Neuron (in vitro differentiated cells): ENCODE results near the gene P3R3URF.
A peak's percentile ranks its signal among the peaks of the same experiment; 100 is the strongest.

Experiments used
- H2AFZ ChIP-seq: one replicate; pipeline ENCODE4 v1.6.1; 2013; ENCODE audit warnings: low read depth, mild to moderate bottlenecking, inconsistent platforms, low read length, moderate library complexity
- H3K27me3 ChIP-seq: one replicate; pipeline ENCODE4 v1.6.1; 2013; ENCODE audit warnings: low read length; ENCODE audit not compliant: insufficient read depth
- H3K36me3 ChIP-seq: one replicate; pipeline ENCODE4 v1.6.1; 2013; ENCODE audit warnings: low read length; ENCODE audit not compliant: insufficient read depth
- H3K4me1 ChIP-seq: one replicate; pipeline ENCODE4 v1.6.1; 2013; ENCODE audit warnings: low read length; ENCODE audit not compliant: insufficient read depth
- H3K4me3 ChIP-seq: 2 replicates; pipeline ENCODE4 v1.5.1; 2013; ENCODE audit warnings: mild to moderate bottlenecking, low read length, moderate library complexity
- H3K9me3 ChIP-seq: one replicate; pipeline ENCODE4 v1.6.1; 2013; ENCODE audit warnings: low read length

P3R3URF gene

GRCh38 chr1:46174448-46175231 is 1.6 kb downstream of the P3R3URF start, which contains the start of gene TSPAN1:
Gene TSPAN1 (plus strand): TSS chr1:46175087. CDS start chr1:46181108, 6,021 bp downstream.
- peaks cover 3% of the 10 kb centered on the region for H3K27me3 ChIP-seq
- no peak within 1 kb of the TSS for H3K4me3 ChIP-seq
- H2AFZ ChIP-seq: no peak within 1 kb of the TSS
- peaks cover 10% of the 10 kb centered on the region for H3K4me1 ChIP-seq
- H3K9me3 ChIP-seq: no peaks in the 10 kb centered on the region
- no peaks in the 10 kb centered on the region for H3K36me3 ChIP-seq

- H3K27me3 ChIP-seq: peaks cover 9% of the 10 kb centered on the region
- H2AFZ ChIP-seq: peak overlapping the region; percentile 5
- H3K36me3 ChIP-seq: no peaks in the 10 kb centered on the region
- H3K4me3 ChIP-seq: no peak overlapping the region
- peaks cover 10% of the 10 kb centered on the region for H3K4me1 ChIP-seq
- no peaks in the 10 kb centered on the region for H3K9me3 ChIP-seq
Measured at GRCh38 chr1:46173361-46173856, 2.9 kb downstream of the P3R3URF start.

- no peaks in the 10 kb centered on the region for H3K36me3 ChIP-seq
- no peak overlapping the region for H3K4me3 ChIP-seq
- H3K4me1 ChIP-seq: peaks cover 10% of the 10 kb centered on the region
- peaks cover 9% of the 10 kb centered on the region for H3K27me3 ChIP-seq
- H2AFZ ChIP-seq: no peak overlapping the region
- no peaks in the 10 kb centered on the region for H3K9me3 ChIP-seq
Measured at GRCh38 chr1:46172321-46172720, 4.0 kb downstream of the P3R3URF start.

- H2AFZ ChIP-seq: no peak overlapping the region
- no peaks in the 10 kb centered on the region for H3K9me3 ChIP-seq
- H3K27me3 ChIP-seq: peaks cover 9% of the 10 kb centered on the region
- H3K36me3 ChIP-seq: no peaks in the 10 kb centered on the region
- no peak overlapping the region for H3K4me3 ChIP-seq
- peaks cover 10% of the 10 kb centered on the region for H3K4me1 ChIP-seq
Measured at GRCh38 chr1:46171871-46172270, 4.4 kb downstream of the P3R3URF start.

GRCh38 chr1:46171351-46171750 is 4.9 kb downstream of the P3R3URF start:
- Histone ChIP-seq H2AFZ (no peak overlapping the region), H3K9me3 (peaks cover 2% of the 10 kb centered on the region), H3K27me3 (peaks cover 9% of the 10 kb centered on the region), H3K36me3 (no peaks in the 10 kb centered on the region), H3K4me1 (peaks cover 10% of the 10 kb centered on the region), H3K4me3 (no peak overlapping the region)

GRCh38 chr1:46169811-46170454 is 6.4 kb downstream of the P3R3URF start:
- no peak overlapping the region for H2AFZ ChIP-seq
- H3K4me3 ChIP-seq: no peak overlapping the region
- H3K9me3 ChIP-seq: peaks cover 2% of the 10 kb centered on the region
- H3K4me1 ChIP-seq: peaks cover 10% of the 10 kb centered on the region
- no peaks in the 10 kb centered on the region for H3K36me3 ChIP-seq
- H3K27me3 ChIP-seq: peaks cover 9% of the 10 kb centered on the region

GRCh38 chr1:46168477-46168876 is 7.8 kb downstream of the P3R3URF start:
- no peak overlapping the region for H2AFZ ChIP-seq
- H3K36me3 ChIP-seq: no peaks in the 10 kb centered on the region
- peaks cover 2% of the 10 kb centered on the region for H3K9me3 ChIP-seq
- H3K27me3 ChIP-seq: peaks cover 9% of the 10 kb centered on the region
- H3K4me3 ChIP-seq: no peak overlapping the region
- H3K4me1 ChIP-seq: peaks cover 3% of the 10 kb centered on the region

GRCh38 chr1:46166521-46167462 is 9.5 kb downstream of the P3R3URF start:
- H3K27me3 ChIP-seq: peaks cover 9% of the 10 kb centered on the region
- H2AFZ ChIP-seq: no peak overlapping the region
- no peaks in the 10 kb centered on the region for H3K4me1 ChIP-seq
- H3K36me3 ChIP-seq: no peaks in the 10 kb centered on the region
- peaks cover 2% of the 10 kb centered on the region for H3K9me3 ChIP-seq
- no peak overlapping the region for H3K4me3 ChIP-seq

- no peaks in the 10 kb centered on the region for H3K36me3 ChIP-seq
- no peak overlapping the region for H2AFZ ChIP-seq
- H3K27me3 ChIP-seq: no peaks in the 10 kb centered on the region
- H3K4me1 ChIP-seq: no peaks in the 10 kb centered on the region
- H3K9me3 ChIP-seq: no peaks in the 10 kb centered on the region
- no peak overlapping the region for H3K4me3 ChIP-seq
Measured at GRCh38 chr1:46160212-46160611, 16.1 kb downstream of the P3R3URF start.

- H3K36me3 ChIP-seq: no peaks in the 10 kb centered on the region
- H3K27me3 ChIP-seq: no peaks in the 10 kb centered on the region
- H3K4me1 ChIP-seq: no peaks in the 10 kb centered on the region
- no peaks in the 10 kb centered on the region for H3K9me3 ChIP-seq
- H2AFZ ChIP-seq: no peak overlapping the region
- no peak overlapping the region for H3K4me3 ChIP-seq
Measured at GRCh38 chr1:46159516-46159915, 16.8 kb downstream of the P3R3URF start.

GRCh38 chr1:46158312-46159281 is 17.7 kb downstream of the P3R3URF start:
- Histone ChIP-seq H3K9me3 (no peaks in the 10 kb centered on the region), H2AFZ (no peak overlapping the region), H3K27me3 (no peaks in the 10 kb centered on the region), H3K4me1 (no peaks in the 10 kb centered on the region), H3K4me3 (no peak overlapping the region), H3K36me3 (no peaks in the 10 kb centered on the region)

- no peak overlapping the region for H3K4me3 ChIP-seq
- no peaks in the 10 kb centered on the region for H3K9me3 ChIP-seq
- no peaks in the 10 kb centered on the region for H3K4me1 ChIP-seq
- H3K27me3 ChIP-seq: no peaks in the 10 kb centered on the region
- H2AFZ ChIP-seq: no peak overlapping the region
- no peaks in the 10 kb centered on the region for H3K36me3 ChIP-seq
Measured at GRCh38 chr1:46157916-46158311, 18.4 kb downstream of the P3R3URF start.
